ENCODE measurements around the gene TMEM245.

The TMEM245 gene

GRCh38 chr9:109120204-109120789, 550 bp upstream of the TMEM245 start:
- Mint-ChIP-seq H3K27me3 (ENCODE audit: low read depth) (no peaks in the 10 kb centered on the region), H3K27ac (peak overlapping the region; percentile 20), H3K4me3 (peak overlapping the region; percentile 51), H3K9me3 (no peaks in the 10 kb centered on the region), H3K36me3 (ENCODE audit: low read depth) (peaks cover 18% of the 10 kb centered on the region), H3K4me1 (ENCODE audit: low read depth) (peaks cover 36% of the 10 kb centered on the region)

GRCh38 chr9:109118808-109119438, 824 bp downstream of the TMEM245 start:
- no peaks in the 10 kb centered on the region for H3K9me3 Mint-ChIP-seq
- H3K27ac Mint-ChIP-seq: peak overlapping the region; percentile 81
- peaks cover 28% of the 10 kb centered on the region for H3K36me3 Mint-ChIP-seq (ENCODE audit: low read depth)
- peak overlapping the region; percentile 94 for H3K4me3 Mint-ChIP-seq
- H3K27me3 Mint-ChIP-seq (ENCODE audit: low read depth): no peaks in the 10 kb centered on the region
- H3K4me1 Mint-ChIP-seq (ENCODE audit: low read depth): peaks cover 48% of the 10 kb centered on the region

- Mint-ChIP-seq H3K27ac (peak overlapping the region; percentile 81), H3K27me3 (ENCODE audit: low read depth) (no peaks in the 10 kb centered on the region), H3K9me3 (no peaks in the 10 kb centered on the region), H3K4me1 (ENCODE audit: low read depth) (peaks cover 51% of the 10 kb centered on the region), H3K4me3 (peak overlapping the region; percentile 94), H3K36me3 (ENCODE audit: low read depth) (peaks cover 29% of the 10 kb centered on the region)
These were observed 1.6 kb downstream of the TMEM245 start for GRCh38 chr9:109117856-109118807.

GRCh38 chr9:109115931-109116526, 3.7 kb downstream of the TMEM245 start:
- Mint-ChIP-seq H3K9me3 (no peaks in the 10 kb centered on the region), H3K27me3 (ENCODE audit: low read depth) (no peaks in the 10 kb centered on the region), H3K4me3 (no peak overlapping the region), H3K36me3 (ENCODE audit: low read depth) (peaks cover 32% of the 10 kb centered on the region), H3K27ac (no peak overlapping the region), H3K4me1 (ENCODE audit: low read depth) (peaks cover 55% of the 10 kb centered on the region)

GRCh38 chr9:109114670-109115069, 5.1 kb downstream of the TMEM245 start:
- H3K4me1 Mint-ChIP-seq (ENCODE audit: low read depth): peaks cover 58% of the 10 kb centered on the region
- H3K27me3 Mint-ChIP-seq (ENCODE audit: low read depth): no peaks in the 10 kb centered on the region
- peaks cover 32% of the 10 kb centered on the region for H3K36me3 Mint-ChIP-seq (ENCODE audit: low read depth)
- H3K4me3 Mint-ChIP-seq: no peak overlapping the region
- no peak overlapping the region for H3K27ac Mint-ChIP-seq
- no peaks in the 10 kb centered on the region for H3K9me3 Mint-ChIP-seq

DNA sequence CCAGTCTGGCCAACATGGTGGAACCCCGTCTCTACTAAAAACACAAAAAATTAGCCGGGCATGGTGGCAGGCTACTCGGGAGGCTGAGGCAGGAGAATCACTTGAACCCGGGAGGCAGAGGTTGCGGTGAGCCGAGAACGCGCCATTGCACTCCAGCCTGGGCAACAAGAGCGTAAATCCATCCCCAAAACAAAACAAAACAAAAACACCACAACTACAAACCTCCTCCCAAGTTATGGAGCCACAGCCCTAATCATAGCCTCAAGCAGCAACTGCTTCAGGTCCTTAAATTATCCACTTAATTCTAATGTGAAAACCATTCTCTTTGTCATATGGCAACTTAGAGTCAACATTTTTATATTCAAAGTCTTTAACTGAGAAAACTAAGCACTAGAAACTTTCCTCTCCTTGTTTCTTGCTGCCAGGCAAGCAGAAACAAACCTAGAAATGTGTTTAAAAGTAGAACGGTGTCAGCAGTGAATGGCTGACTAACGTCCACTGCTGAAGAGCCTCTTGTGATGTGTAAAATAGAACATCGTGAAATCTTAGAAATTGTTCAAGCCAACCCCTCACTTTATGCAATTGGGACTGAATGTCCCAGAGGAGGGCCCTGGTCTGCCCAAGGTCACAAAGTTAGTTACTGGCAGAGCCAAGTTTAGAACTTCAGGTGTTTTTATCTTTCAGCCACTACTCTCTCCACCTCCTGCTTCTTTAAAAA, 5.7 kb downstream of the TMEM245 start:
- Mint-ChIP-seq H3K36me3 (ENCODE audit: low read depth) (peaks cover 32% of the 10 kb centered on the region), H3K27ac (no peak overlapping the region), H3K9me3 (no peaks in the 10 kb centered on the region), H3K27me3 (ENCODE audit: low read depth) (no peaks in the 10 kb centered on the region), H3K4me3 (no peak overlapping the region), H3K4me1 (ENCODE audit: low read depth) (peaks cover 59% of the 10 kb centered on the region)

GRCh38 chr9:109113254-109113653, 6.5 kb downstream of the TMEM245 start:
- H3K4me3 Mint-ChIP-seq: no peak overlapping the region
- peaks cover 55% of the 10 kb centered on the region for H3K4me1 Mint-ChIP-seq (ENCODE audit: low read depth)
- H3K36me3 Mint-ChIP-seq (ENCODE audit: low read depth): peaks cover 28% of the 10 kb centered on the region
- no peak overlapping the region for H3K27ac Mint-ChIP-seq
- no peaks in the 10 kb centered on the region for H3K27me3 Mint-ChIP-seq (ENCODE audit: low read depth)
- no peaks in the 10 kb centered on the region for H3K9me3 Mint-ChIP-seq

- Mint-ChIP-seq H3K36me3 (ENCODE audit: low read depth) (peaks cover 18% of the 10 kb centered on the region), H3K9me3 (no peaks in the 10 kb centered on the region), H3K27ac (peak overlapping the region; percentile 35), H3K4me3 (no peak overlapping the region), H3K27me3 (ENCODE audit: low read depth) (no peaks in the 10 kb centered on the region), H3K4me1 (ENCODE audit: low read depth) (peaks cover 49% of the 10 kb centered on the region)
These were observed 9.3 kb downstream of the TMEM245 start for GRCh38 chr9:109110329-109111021.

GRCh38 chr9:109109967-109110328, 9.8 kb downstream of the TMEM245 start:
- H3K36me3 Mint-ChIP-seq (ENCODE audit: low read depth): peaks cover 23% of the 10 kb centered on the region
- peaks cover 47% of the 10 kb centered on the region for H3K4me1 Mint-ChIP-seq (ENCODE audit: low read depth)
- no peak overlapping the region for H3K4me3 Mint-ChIP-seq
- H3K9me3 Mint-ChIP-seq: no peaks in the 10 kb centered on the region
- H3K27me3 Mint-ChIP-seq (ENCODE audit: low read depth): no peaks in the 10 kb centered on the region
- no peak overlapping the region for H3K27ac Mint-ChIP-seq

GRCh38 chr9:109108318-109108717, 11.4 kb downstream of the TMEM245 start:
- Mint-ChIP-seq H3K27me3 (ENCODE audit: low read depth) (no peaks in the 10 kb centered on the region), H3K36me3 (ENCODE audit: low read depth) (peaks cover 22% of the 10 kb centered on the region), H3K9me3 (peaks cover 7% of the 10 kb centered on the region), H3K4me1 (ENCODE audit: low read depth) (peaks cover 39% of the 10 kb centered on the region), H3K27ac (no peak overlapping the region), H3K4me3 (no peak overlapping the region)

DNA sequence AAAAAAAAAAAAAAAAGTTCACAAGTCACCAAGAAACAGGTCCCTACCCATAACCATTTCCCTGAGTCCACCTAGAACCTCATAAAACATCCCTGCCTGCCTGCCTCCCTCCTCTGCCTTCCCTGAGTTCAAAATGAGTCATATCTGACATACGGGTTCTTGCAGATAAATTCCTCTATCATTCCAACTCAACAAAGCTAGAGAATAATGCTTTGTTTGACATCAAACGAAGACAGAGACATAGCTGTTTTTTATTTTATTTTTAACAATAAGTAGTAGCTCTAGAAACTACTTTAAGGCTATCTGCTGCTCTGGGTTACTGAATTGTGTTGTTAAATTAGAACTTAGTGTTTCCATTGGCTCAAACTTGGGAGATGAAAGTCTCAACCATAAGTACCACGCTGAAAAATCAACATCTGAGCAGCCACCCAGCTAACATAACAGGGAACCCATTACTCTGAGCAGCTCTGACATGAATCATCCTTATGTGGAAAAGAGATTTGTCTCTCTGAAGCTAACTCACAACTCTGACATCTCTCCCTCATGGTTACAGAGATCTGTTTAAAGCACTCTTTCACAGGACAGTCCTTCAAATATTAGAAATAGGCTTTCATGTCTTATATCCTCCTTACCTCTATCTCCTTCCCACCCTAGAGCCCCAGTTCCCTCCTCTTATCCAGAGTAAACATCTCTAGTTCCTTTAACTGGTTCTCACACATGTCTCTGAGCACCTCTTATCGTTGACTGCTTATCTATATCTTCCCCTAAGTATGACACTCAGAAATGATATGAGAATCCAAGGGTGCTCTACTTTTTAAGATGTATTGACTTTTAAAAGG, 12.1 kb downstream of the TMEM245 start:
- Mint-ChIP-seq H3K4me1 (ENCODE audit: low read depth) (peaks cover 44% of the 10 kb centered on the region), H3K27me3 (ENCODE audit: low read depth) (no peaks in the 10 kb centered on the region), H3K9me3 (peaks cover 14% of the 10 kb centered on the region), H3K27ac (peak overlapping the region; percentile 22), H3K4me3 (peak overlapping the region; percentile 4), H3K36me3 (ENCODE audit: low read depth) (peaks cover 29% of the 10 kb centered on the region)

GRCh38 chr9:109101810-109102209, 17.9 kb downstream of the TMEM245 start:
- Mint-ChIP-seq H3K36me3 (ENCODE audit: low read depth) (peaks cover 44% of the 10 kb centered on the region), H3K9me3 (peaks cover 17% of the 10 kb centered on the region), H3K4me3 (peak overlapping the region; percentile 77), H3K4me1 (ENCODE audit: low read depth) (peaks cover 56% of the 10 kb centered on the region), H3K27me3 (ENCODE audit: low read depth) (no peaks in the 10 kb centered on the region), H3K27ac (peak overlapping the region; percentile 91)

DNA sequence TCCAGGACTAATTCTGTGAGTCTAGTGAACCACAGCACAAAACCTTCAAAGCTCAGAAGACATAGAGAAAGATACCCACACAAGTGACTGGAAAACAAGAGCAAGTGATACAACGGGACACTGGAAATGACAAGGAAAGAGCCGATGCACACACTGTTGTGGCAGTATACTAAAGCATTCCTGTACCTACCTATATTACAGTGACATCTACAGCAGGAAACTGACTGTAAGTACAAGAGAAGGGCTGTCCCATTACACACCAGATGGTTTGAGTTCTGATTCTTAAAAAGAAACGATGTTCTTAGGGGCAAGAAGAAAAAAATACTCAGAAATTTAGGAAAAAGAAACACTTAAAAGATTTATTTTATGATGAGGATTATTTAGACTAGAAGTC, 18.5 kb downstream of the TMEM245 start:
- peak overlapping the region; percentile 68 for H3K4me3 Mint-ChIP-seq
- H3K4me1 Mint-ChIP-seq (ENCODE audit: low read depth): peaks cover 56% of the 10 kb centered on the region
- no peaks in the 10 kb centered on the region for H3K27me3 Mint-ChIP-seq (ENCODE audit: low read depth)
- H3K9me3 Mint-ChIP-seq: peaks cover 17% of the 10 kb centered on the region
- H3K27ac Mint-ChIP-seq: peak overlapping the region; percentile 68
- peaks cover 43% of the 10 kb centered on the region for H3K36me3 Mint-ChIP-seq (ENCODE audit: low read depth)
